ENCODE results near the gene ROBO1.

The ROBO1 gene

DNA sequence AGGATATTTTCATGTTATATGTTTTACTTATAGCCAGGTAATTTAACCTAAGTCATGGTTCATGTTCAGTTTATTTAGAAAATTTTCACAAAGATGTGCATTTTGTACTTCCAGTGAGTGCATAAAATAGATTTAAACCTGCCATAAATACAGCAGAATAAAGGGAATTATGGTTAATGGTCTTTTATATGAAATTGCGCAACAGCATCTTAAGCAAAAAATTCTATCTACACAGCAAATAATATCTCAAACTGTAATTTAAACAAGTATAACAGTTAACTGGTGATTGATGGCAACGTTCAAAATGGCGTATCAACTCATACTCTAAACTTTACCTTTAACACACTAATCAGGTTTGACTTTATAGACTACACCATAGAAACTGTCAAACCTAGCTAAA is 97.6 kb downstream of the ROBO1 start:
- DNase-seq (ENCODE audit: low read depth in 2 of 2) = no peak

- DNase-seq (ENCODE audit: low read depth in 2 of 2) = no peak
These were observed 103.3 kb downstream of the ROBO1 start for GRCh38 chr3:79664455-79664854.

- no peak for DNase-seq (ENCODE audit: low read depth in 2 of 2)
These were observed 105.9 kb downstream of the ROBO1 start for GRCh38 chr3:79661896-79662295.

DNA sequence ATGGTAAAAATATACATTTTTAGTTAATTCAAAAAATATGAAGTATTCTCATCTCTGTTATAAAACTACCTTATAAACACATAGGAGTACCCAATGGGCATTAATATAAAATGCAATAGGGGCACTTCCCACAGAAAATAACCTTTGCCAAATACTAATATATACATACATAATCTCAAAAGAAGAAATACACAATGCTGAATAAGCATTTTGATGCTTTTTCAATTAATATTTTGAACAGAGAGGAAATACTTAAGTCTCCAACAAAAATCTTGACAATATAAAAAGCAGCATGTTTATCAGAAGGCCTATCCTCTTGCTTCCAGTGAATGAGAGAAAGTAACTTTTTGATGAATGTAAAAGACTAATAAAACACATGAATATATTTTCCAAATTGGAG is 110.7 kb downstream of the ROBO1 start:
- no peak for DNase-seq (ENCODE audit: low read depth in 2 of 2)

DNA sequence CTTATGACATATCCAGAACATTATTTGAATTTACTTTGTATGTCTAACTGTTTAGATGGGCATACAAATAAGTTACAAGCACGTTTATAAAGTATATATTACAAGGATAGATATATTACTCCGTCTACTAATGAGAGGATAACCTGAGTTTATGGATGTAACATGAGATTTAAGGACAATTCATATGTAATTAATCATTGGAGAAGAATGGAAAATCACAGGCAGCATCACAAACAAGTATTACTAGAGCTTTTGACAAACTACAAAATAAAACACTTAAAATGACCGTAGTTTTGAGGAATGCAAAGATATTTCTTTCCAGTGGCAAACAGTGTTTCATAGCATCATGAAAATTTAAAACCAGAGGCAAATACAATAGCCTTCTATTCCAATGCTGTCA is 113.8 kb downstream of the ROBO1 start:
- no peak for DNase-seq (ENCODE audit: low read depth in 2 of 2)

DNA sequence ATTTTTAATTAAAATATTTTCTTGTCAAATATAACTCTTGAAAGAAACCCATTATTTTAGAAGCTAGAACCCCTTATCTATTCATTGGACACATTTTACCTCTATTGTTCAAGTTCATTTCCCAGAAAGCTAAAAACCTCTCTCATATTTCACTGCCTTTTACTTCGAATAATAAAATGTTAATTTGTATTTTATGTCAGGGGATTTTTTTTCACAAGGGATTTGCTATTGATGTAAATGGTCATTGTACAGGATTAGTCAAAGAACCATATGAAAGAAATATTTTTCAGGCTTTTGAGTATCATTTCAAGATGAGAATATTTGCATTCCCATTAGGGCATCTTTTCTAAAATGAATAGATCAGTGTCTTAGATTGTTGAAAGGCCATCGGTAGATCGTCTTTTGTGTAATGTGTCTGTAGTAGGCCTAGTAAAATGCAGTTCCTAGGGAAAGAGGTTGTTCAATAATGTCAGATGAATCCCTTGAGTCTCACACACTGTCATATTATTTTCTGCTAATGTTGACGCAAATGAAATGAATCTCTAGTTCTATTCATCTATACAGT is 114.5 kb downstream of the ROBO1 start:
- DNase-seq (ENCODE audit: low read depth in 2 of 2) = no peak

GRCh38 chr3:79651536-79652065 is 116.2 kb downstream of the ROBO1 start:
- no peak for DNase-seq (ENCODE audit: low read depth in 2 of 2)

GRCh38 chr3:79639855-79640254 is 127.9 kb downstream of the ROBO1 start:
- no peak for DNase-seq (ENCODE audit: low read depth in 2 of 2)

DNA sequence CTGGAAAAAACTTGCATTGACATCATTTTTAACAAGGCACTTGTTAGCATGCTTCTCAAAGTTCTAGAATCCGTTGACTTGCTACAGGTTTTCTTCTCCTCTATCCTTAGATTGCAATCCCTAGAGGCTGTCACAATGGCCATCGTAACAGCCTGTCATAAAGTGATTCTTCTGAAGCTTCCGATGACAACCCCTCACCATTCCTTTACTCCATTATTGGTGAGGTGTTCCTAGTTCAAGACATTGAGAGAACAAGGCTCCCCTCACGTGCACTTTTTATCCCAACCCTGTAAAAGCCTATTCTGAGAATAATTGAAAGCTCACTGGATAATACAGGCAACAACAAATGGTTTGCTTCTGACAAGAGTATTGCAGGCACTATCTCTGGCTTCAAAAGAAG is 131.4 kb downstream of the ROBO1 start:
- DNase-seq (ENCODE audit: low read depth in 2 of 2) = no peak

- DNase-seq (ENCODE audit: low read depth in 2 of 2) = no peak
These were observed 135.0 kb downstream of the ROBO1 start for GRCh38 chr3:79632842-79633241.

DNA sequence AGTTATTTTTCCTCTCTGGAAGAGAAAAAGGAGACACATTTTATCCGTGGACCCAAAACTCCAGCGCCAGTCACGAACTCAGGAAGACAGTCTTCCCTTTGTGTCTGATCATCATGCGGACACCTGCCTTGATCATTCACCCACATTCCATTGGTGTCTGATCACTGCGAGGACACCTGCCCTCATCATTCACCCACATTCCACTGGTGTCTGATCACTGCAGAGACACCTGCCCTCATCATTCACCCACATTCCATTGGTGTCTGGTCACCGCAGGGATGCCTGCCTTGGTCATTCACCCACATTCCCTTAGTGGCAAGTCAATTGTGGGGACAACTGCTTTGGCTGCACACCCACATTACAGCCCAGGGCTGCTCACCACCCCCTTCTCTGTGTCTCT is 148.9 kb downstream of the ROBO1 start:
- DNase-seq (ENCODE audit: low read depth in 2 of 2) = no peak

DNA sequence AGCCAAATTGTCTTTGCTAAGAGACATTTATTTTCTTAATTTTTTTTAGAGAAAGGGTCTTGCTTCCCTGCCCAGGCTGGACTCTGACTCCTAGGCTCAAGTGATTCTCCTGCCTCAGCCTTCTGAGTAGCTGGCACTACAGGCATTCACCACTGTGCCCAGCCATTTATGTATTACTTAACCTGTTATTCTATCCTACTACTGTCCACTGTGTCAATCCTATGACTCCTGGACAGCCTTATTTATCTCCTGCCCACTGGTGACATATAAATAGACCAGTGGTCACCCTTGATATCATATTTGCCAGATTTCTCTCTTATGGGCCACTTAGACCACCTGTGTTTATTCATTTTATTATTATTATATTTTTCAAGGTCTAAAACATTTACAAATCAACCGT is 161.4 kb downstream of the ROBO1 start:
- no peak for DNase-seq (ENCODE audit: low read depth in 2 of 2)

DNA sequence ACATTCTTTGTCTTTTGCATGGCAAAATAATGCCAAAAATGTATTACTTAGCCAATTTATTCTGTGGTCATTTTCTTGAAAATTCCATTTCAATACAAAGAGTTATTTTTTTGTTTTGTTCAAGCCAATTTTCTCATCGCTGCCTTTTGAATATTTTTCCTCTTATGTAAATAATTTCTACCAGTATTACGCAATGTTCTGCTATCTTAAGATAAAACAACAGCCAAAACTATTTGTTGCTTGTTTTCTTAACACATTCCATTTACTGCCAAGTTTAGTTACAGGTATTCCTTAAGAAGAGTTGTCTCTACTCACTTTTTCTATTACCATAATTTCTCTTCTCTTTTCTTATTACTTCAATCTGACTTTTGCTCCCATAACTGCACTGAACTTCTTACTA is 163.1 kb downstream of the ROBO1 start:
- no peak for DNase-seq (ENCODE audit: low read depth in 2 of 2)

DNA sequence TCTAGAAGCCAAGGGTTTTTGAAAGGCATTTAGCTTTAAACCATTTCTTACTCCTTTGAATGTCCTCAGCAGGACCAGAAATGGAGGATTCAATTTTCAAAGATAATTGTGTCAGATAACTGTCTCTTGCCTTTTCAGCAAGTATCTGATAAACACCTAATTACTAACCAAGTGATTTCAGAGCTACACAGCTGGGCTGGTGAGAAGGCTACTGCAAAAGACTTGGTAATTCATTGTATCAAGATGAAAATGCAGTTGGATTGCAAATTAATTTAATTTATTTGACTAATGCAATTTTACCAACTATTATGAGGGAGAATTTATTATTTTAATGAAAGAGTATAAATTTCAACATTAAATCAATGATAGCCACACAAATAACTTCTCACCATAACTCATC is 165.4 kb downstream of the ROBO1 start:
- DNase-seq (ENCODE audit: low read depth in 2 of 2) = no peak

- DNase-seq (ENCODE audit: low read depth in 2 of 2) = no peak
These were observed 169.2 kb downstream of the ROBO1 start for GRCh38 chr3:79598594-79598993.

DNA sequence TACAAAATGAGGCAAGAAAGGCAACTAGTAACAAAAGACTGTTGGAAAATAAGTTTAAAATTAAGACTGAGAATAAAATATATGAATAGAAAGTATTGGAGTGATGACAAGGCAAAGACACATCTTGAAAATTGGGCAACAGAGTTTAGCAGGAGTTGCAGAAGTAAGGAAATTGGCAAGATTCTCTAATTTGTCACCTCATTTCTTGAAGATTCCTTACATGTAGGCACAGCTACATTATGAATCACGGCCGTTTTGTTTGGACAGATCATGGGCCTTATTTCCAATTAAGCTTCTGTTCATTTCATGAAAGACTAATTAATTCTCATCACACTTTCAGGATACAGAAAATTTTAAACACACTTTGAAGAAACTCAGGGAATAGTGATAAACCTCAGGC is 170.1 kb downstream of the ROBO1 start:
- no peak for DNase-seq (ENCODE audit: low read depth in 2 of 2)

DNA sequence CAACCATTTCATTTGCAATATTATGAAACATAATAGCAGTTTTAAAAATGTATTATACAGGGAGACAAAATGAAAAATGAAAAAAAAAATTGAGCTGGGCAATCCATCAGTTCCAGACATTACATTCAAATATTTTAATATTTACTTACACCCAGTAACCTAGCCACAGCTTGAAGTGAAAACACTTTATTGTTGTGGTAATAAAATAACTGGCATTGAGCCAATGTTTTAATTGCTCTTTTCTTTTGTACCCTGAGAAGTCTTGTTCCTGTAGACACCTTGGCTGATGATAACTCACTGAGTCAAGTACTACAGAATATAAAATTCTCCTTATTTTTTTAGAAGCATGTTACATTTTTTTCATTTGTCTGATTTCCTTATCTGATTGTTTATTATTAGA is 180.6 kb downstream of the ROBO1 start:
- no peak for DNase-seq (ENCODE audit: low read depth in 2 of 2)

DNA sequence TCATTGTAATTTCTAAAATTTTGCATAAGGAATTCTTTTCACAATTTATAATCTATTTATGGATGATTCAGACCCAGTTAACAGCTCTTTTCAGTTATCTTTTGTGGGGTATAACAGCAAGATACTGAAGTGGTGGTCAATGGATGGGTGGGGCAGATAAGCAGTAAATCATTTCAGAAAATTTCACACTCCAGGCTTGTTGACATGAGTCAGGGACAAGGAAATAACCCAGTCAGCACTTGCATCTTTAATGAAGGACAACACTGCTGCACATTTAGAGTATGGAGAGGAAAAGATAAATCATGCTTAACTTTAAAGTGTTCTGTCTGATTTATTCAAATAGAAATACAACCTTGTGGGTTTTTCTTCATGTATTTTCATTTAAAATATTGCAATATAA is 181.6 kb downstream of the ROBO1 start:
- DNase-seq (ENCODE audit: low read depth in 2 of 2) = no peak

- DNase-seq (ENCODE audit: low read depth in 2 of 2) = no peak
These were observed 194.9 kb downstream of the ROBO1 start for GRCh38 chr3:79572930-79573329.

GRCh38 chr3:79568938-79569337 is 198.9 kb downstream of the ROBO1 start:
- DNase-seq (ENCODE audit: low read depth in 2 of 2) = no peak

DNA sequence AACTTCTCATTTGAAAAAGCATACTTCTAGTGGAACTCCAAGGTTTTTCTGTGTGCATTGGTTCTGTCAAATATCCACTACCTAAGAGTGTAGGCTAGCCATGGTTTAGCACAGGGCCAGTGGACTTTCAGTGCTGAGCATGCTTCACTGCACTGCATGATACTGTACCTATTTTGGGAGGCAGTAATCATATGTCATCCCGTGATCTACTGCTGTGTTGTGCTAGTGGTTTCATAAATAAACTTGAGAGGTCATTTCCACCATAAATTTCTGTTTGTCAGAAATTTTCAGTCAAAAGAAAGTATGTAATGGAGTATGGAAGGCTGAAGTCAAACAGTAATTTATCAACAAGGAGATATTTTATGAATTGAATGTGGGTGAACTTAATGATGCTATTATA is 203.6 kb downstream of the ROBO1 start:
- DNase-seq (ENCODE audit: low read depth in 2 of 2) = no peak

DNA sequence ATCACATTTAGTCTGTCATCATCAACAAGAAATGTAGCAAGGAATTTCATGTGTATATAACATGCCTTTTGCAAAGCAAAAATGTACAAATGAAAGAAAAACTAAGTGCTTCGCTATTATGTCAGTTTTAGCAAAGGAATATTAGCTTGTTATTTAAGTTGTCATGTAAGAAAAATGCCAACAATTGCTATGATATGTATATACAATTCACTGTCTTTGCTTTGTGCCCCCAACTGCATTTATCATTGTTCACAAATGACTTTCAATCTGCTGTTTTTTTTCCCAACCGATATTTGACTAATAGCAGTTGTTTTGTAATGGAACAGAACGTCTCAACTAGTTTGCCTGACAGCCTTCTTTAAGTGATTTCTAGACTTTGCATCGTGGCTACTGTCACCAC is 207.1 kb downstream of the ROBO1 start:
- DNase-seq (ENCODE audit: low read depth in 2 of 2) = no peak

DNA sequence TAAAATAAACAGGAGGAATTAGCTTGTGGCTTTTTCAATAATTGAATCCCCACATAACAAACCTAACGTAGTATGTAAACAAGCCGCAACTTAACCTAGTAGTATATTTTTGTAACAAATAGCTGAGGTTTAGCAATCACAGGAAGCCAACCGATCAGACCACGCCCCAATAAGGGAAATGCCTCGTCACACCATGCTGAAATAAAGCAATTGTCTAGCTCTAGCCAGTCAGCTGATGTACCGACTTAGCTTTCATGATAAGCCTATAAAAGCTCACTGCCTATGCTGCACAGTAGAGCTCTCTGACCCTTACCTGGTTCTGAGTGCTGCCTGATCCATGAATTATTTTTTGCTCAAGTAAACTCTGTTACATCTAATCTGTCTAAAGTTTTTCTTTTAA is 208.9 kb downstream of the ROBO1 start:
- no peak for DNase-seq (ENCODE audit: low read depth in 2 of 2)

DNA sequence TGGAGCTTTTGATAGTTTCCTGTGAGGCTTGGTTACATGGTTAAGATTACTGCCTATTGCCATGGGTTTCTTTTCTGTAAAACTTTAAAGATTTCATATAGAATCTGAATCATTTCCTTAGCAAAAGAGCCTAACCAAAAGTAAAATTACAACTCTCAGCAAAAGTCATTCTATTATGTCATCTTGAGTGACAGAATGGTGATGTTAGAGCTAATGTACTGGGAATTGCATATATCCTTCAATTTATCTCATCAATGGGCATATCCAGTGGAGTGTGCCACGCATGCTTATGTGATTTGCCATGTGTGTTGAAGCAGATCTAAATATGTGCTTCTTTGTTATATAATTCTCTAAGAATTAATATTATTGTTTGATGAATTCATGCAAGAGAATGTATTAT is 212.1 kb downstream of the ROBO1 start:
- DNase-seq (ENCODE audit: low read depth in 2 of 2) = no peak

Measured in stimulated activated CD8-positive, alpha-beta memory T cell treated with anti-CD3 and anti-CD28 coated beads, Interleukin-2, amount 100 ng/mL, for 1 hour (primary cell).